ENCODE results near the gene PJA1.

Gene PJA1

GRCh38 chrX:69165087-69165651, at the start of gene PJA1:
Gene PJA1 (minus strand): TSS chrX:69165453. CDS start chrX:69163073, 2,380 bp downstream.
- DNase-seq (ENCODE audit: low read depth) = no peak

GRCh38 chrX:69214463-69214862, 49.2 kb upstream of the PJA1 start:
- no peak for DNase-seq (ENCODE audit: low read depth)

- no peak for DNase-seq (ENCODE audit: low read depth)
Observed at GRCh38 chrX:69211701-69212100, 46.4 kb upstream of the PJA1 start.

GRCh38 chrX:69210581-69210980, 45.3 kb upstream of the PJA1 start:
- DNase-seq (ENCODE audit: low read depth) = no peak

GRCh38 chrX:69207216-69207615, 42.0 kb upstream of the PJA1 start:
- DNase-seq (ENCODE audit: low read depth) = no peak

GRCh38 chrX:69203638-69204037, 38.4 kb upstream of the PJA1 start:
- no peak for DNase-seq (ENCODE audit: low read depth)

GRCh38 chrX:69197690-69198089, 32.4 kb upstream of the PJA1 start:
- DNase-seq (ENCODE audit: low read depth) = no peak

GRCh38 chrX:69196666-69197065, 31.4 kb upstream of the PJA1 start:
- DNase-seq (ENCODE audit: low read depth) = no peak

- DNase-seq (ENCODE audit: low read depth) = no peak
Observed at GRCh38 chrX:69195810-69196209, 30.6 kb upstream of the PJA1 start.

GRCh38 chrX:69195192-69195591, 29.9 kb upstream of the PJA1 start:
- DNase-seq (ENCODE audit: low read depth) = no peak

GRCh38 chrX:69192603-69193002, 27.4 kb upstream of the PJA1 start:
- DNase-seq (ENCODE audit: low read depth) = no peak

- no peak for DNase-seq (ENCODE audit: low read depth)
Observed at GRCh38 chrX:69189576-69190371, 24.5 kb upstream of the PJA1 start.

GRCh38 chrX:69186651-69187050, 21.4 kb upstream of the PJA1 start:
- no peak for DNase-seq (ENCODE audit: low read depth)

- no peak for DNase-seq (ENCODE audit: low read depth)
Observed at GRCh38 chrX:69185886-69186285, 20.6 kb upstream of the PJA1 start.

GRCh38 chrX:69185141-69185540, 19.9 kb upstream of the PJA1 start:
- DNase-seq (ENCODE audit: low read depth) = no peak

- no peak for DNase-seq (ENCODE audit: low read depth)
Observed at GRCh38 chrX:69182818-69183380, 17.6 kb upstream of the PJA1 start.

GRCh38 chrX:69179380-69179911, 14.2 kb upstream of the PJA1 start:
- DNase-seq (ENCODE audit: low read depth) = no peak

- no peak for DNase-seq (ENCODE audit: low read depth)
Observed at GRCh38 chrX:69178592-69178991, 13.3 kb upstream of the PJA1 start.

- DNase-seq (ENCODE audit: low read depth) = no peak
Observed at GRCh38 chrX:69177511-69178162, 12.4 kb upstream of the PJA1 start.

GRCh38 chrX:69176053-69176452, 10.8 kb upstream of the PJA1 start:
- DNase-seq (ENCODE audit: low read depth) = no peak

- no peak for DNase-seq (ENCODE audit: low read depth)
Observed at GRCh38 chrX:69173906-69174305, 8.7 kb upstream of the PJA1 start.

- DNase-seq (ENCODE audit: low read depth) = no peak
Observed at GRCh38 chrX:69172937-69173336, 7.7 kb upstream of the PJA1 start.

- no peak for DNase-seq (ENCODE audit: low read depth)
Observed at GRCh38 chrX:69170319-69170718, 5.1 kb upstream of the PJA1 start.
